Measurements from ENCODE around the gene ZNF605.
"Not testable (repeated sequence)": the region's sequence is repeated elsewhere in the genome, so short reads cannot be mapped to it uniquely, and the experiment has no call there.

The ZNF605 gene

GRCh38 chr12:132956011-132956788, at the start of gene ZNF605:
ZNF605 (minus strand) TSS chr12:132956306; CDS start chr12:132945635, 10,671 bp downstream.
- H3K4me3 ChIP-seq (replicated peaks in 1 of 2; ENCODE audit: low read depth in 2 of 2, low read length in 2 of 2) = peak within 1 kb of the TSS; percentile 62 to 78
- TF ChIP-seq CTCF (IDR thresholded peaks at IDR 0.05; ENCODE audit: low read depth, low read length) = no peak
- peak; percentile 89 to 95 for DNase-seq (ENCODE audit: low read depth in 2 of 2)

- DNase-seq (ENCODE audit: low read depth in 2 of 2) = no peak
- no peak overlapping the region for H3K4me3 ChIP-seq (replicated peaks in 1 of 2; ENCODE audit: low read depth in 2 of 2, low read length in 2 of 2)
- no peak for TF ChIP-seq CTCF (IDR thresholded peaks at IDR 0.05; ENCODE audit: low read depth, low read length)
Observed at GRCh38 chr12:132998741-132999140, 42.6 kb upstream of the ZNF605 start.

- DNase-seq (ENCODE audit: low read depth in 2 of 2) = peak in 1 of 2 donors; percentile 24
- H3K4me3 ChIP-seq (replicated peaks in 1 of 2; ENCODE audit: low read depth in 2 of 2, low read length in 2 of 2) = peak overlapping the region; percentile 97 to 99
- TF ChIP-seq CTCF (IDR thresholded peaks at IDR 0.05; ENCODE audit: low read depth, low read length) = no peak
Observed at GRCh38 chr12:132986885-132987225, 30.7 kb upstream of the ZNF605 start.

GRCh38 chr12:132986001-132986884, 30.1 kb upstream of the ZNF605 start, which contains the start of gene ZNF26:
ZNF26 (plus strand) TSS chr12:132986367; CDS start chr12:132986841, 474 bp downstream.
- peak; percentile 91 to 92 for DNase-seq (ENCODE audit: low read depth in 2 of 2)

GRCh38 chr12:132976870-132977269, 20.8 kb upstream of the ZNF605 start:
- peak; percentile 46 for TF ChIP-seq CTCF (IDR thresholded peaks at IDR 0.05; ENCODE audit: low read depth, low read length)
- DNase-seq (ENCODE audit: low read depth in 2 of 2) = peak; percentile 4 to 45
- H3K4me3 ChIP-seq (replicated peaks in 1 of 2; ENCODE audit: low read depth in 2 of 2, low read length in 2 of 2) = not testable (repeated sequence)

More at GRCh38 chr12:132986001-132986884, 30.1 kb upstream of the ZNF605 start, which contains the start of gene ZNF26:
- TF ChIP-seq CTCF (IDR thresholded peaks at IDR 0.05; ENCODE audit: low read depth, low read length) = no peak
- H3K4me3 ChIP-seq (replicated peaks in 1 of 2; ENCODE audit: low read depth in 2 of 2, low read length in 2 of 2) = peak within 1 kb of the TSS; percentile 97 to 99

- DNase-seq (ENCODE audit: low read depth in 2 of 2) = no peak
- H3K4me3 ChIP-seq (replicated peaks in 1 of 2; ENCODE audit: low read depth in 2 of 2, low read length in 2 of 2) = no peak overlapping the region
- no peak for TF ChIP-seq CTCF (IDR thresholded peaks at IDR 0.05; ENCODE audit: low read depth, low read length)
Observed at GRCh38 chr12:132972374-132972773, 16.3 kb upstream of the ZNF605 start.

Measured in cardiac fibroblast (primary cell).